ENCODE measurements around the gene ADIPOQ.
"Not testable (repeated sequence)": the region's sequence is repeated elsewhere in the genome, so short reads cannot be mapped to it uniquely, and the experiment has no call there.

Gene ADIPOQ

GRCh38 chr3:186870421-186871201, 28.1 kb downstream of the ADIPOQ start:
- DNase-seq: no peak

- no peak for DNase-seq
Measured at GRCh38 chr3:186871403-186871924, 29.0 kb downstream of the ADIPOQ start.

- DNase-seq: not testable (repeated sequence)
Measured at GRCh38 chr3:186873796-186874195, 31.3 kb downstream of the ADIPOQ start.

- not testable (repeated sequence) for DNase-seq
Measured at GRCh38 chr3:186874216-186874615, 31.7 kb downstream of the ADIPOQ start.

GRCh38 chr3:186874841-186875240, 32.3 kb downstream of the ADIPOQ start:
- DNase-seq: not testable (repeated sequence)

- no peak for DNase-seq
Measured at GRCh38 chr3:186875708-186876107, 33.2 kb downstream of the ADIPOQ start.

- no peak for DNase-seq
Measured at GRCh38 chr3:186879781-186880180, 37.3 kb downstream of the ADIPOQ start.

GRCh38 chr3:186880406-186880805, 37.9 kb downstream of the ADIPOQ start:
- no peak for DNase-seq

- DNase-seq: no peak
Measured at GRCh38 chr3:186882150-186882524, 39.6 kb downstream of the ADIPOQ start.

GRCh38 chr3:186882881-186883685, 40.6 kb downstream of the ADIPOQ start:
- DNase-seq: no peak

- DNase-seq: no peak
Measured at GRCh38 chr3:186883686-186884058, 41.2 kb downstream of the ADIPOQ start.

GRCh38 chr3:186884868-186885267, 42.4 kb downstream of the ADIPOQ start:
- DNase-seq: not testable (repeated sequence)

- no peak for DNase-seq
Measured at GRCh38 chr3:186886202-186886981, 43.9 kb downstream of the ADIPOQ start.

- not testable (repeated sequence) for DNase-seq
Measured at GRCh38 chr3:186887507-186887938, 45.0 kb downstream of the ADIPOQ start.

- DNase-seq: no peak
Measured at GRCh38 chr3:186888569-186888968, 46.1 kb downstream of the ADIPOQ start.

GRCh38 chr3:186889698-186890097, 47.2 kb downstream of the ADIPOQ start:
- DNase-seq: not testable (repeated sequence)

GRCh38 chr3:186890911-186891310, 48.4 kb downstream of the ADIPOQ start:
- DNase-seq: no peak

- not testable (repeated sequence) for DNase-seq
Measured at GRCh38 chr3:186893071-186893470, 50.6 kb downstream of the ADIPOQ start.

GRCh38 chr3:186895406-186895805, 52.9 kb downstream of the ADIPOQ start:
- no peak for DNase-seq

GRCh38 chr3:186896006-186896405, 53.5 kb downstream of the ADIPOQ start:
- no peak for DNase-seq

GRCh38 chr3:186896875-186897274, 54.4 kb downstream of the ADIPOQ start:
- DNase-seq: no peak
